Stimulated activated CD8-positive, alpha-beta memory T cell treated with anti-CD3 and anti-CD28 coated beads, Interleukin-12 subunit alpha, Interleukin-12 subunit beta, amount 100 ng/mL, for 1 hour (primary cell): Measurements from ENCODE around the gene ANKRD30A.
"Not testable (repeated sequence)": the region's sequence is repeated elsewhere in the genome, so short reads cannot be mapped to it uniquely, and the experiment has no call there.

Experiments
- DNase-seq: peaks from one replicate; pipeline ENCODE4 v3.0.0-alpha.2; 2020; ENCODE audit warnings: low read depth

Gene ANKRD30A, protein sequence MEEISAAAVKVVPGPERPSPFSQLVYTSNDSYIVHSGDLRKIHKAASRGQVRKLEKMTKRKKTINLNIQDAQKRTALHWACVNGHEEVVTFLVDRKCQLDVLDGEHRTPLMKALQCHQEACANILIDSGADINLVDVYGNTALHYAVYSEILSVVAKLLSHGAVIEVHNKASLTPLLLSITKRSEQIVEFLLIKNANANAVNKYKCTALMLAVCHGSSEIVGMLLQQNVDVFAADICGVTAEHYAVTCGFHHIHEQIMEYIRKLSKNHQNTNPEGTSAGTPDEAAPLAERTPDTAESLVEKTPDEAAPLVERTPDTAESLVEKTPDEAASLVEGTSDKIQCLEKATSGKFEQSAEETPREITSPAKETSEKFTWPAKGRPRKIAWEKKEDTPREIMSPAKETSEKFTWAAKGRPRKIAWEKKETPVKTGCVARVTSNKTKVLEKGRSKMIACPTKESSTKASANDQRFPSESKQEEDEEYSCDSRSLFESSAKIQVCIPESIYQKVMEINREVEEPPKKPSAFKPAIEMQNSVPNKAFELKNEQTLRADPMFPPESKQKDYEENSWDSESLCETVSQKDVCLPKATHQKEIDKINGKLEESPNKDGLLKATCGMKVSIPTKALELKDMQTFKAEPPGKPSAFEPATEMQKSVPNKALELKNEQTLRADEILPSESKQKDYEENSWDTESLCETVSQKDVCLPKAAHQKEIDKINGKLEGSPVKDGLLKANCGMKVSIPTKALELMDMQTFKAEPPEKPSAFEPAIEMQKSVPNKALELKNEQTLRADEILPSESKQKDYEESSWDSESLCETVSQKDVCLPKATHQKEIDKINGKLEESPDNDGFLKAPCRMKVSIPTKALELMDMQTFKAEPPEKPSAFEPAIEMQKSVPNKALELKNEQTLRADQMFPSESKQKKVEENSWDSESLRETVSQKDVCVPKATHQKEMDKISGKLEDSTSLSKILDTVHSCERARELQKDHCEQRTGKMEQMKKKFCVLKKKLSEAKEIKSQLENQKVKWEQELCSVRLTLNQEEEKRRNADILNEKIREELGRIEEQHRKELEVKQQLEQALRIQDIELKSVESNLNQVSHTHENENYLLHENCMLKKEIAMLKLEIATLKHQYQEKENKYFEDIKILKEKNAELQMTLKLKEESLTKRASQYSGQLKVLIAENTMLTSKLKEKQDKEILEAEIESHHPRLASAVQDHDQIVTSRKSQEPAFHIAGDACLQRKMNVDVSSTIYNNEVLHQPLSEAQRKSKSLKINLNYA (N-terminal part only)

DNA sequence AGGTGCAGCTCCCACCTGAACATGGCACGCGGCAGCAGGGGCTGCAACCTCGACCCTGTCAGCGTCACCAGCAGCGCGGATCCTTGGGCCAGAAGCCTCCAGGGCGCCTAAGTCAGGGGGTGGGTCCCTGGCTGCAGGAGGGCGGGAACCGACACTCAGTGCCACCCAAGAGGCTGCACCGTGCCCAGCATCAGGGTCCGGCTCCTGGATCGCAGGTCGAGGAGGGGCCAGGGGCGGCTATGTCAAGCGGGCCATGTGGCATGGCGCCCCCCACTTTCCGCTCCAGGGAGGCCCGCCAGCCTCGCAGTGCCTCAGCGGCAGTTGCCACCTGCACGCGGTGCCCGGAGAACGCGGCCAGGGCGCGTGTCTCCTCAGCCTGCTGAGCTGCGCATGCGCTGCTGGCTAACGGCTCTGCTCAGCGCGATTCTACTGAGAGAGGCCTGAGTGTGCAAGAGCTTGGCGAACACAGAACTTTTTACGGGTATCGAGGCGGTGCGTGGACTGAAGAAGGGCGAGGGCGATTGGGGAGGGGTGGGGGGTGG is at the start of gene ANKRD30A:
Gene ANKRD30A (plus strand): TSS at position 408 of the 542 bp plus-strand sequence. CDS start 190 bp downstream, outside the sequence.
- no peak for DNase-seq

DNA sequence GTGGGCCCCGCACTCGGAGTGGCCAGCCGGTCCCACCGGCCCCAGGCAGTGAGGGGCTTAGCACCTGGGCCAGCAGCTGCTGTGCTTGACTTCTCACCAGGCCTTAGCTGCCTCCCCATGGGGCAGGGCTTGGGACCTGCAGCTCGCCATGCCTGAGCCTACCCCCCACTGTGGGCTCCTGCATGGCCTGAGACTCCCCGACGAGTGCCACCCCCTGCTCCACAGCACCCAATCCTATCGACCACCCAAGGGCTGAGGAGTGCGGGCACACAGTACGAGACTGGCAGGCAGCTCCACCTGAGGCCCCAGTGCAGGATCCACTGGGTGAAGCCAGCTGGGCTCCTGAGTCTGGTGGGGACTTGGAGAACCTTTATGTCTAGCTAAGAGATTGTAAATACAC is 49.3 kb upstream of the ANKRD30A start:
- DNase-seq = not testable (repeated sequence)

DNA sequence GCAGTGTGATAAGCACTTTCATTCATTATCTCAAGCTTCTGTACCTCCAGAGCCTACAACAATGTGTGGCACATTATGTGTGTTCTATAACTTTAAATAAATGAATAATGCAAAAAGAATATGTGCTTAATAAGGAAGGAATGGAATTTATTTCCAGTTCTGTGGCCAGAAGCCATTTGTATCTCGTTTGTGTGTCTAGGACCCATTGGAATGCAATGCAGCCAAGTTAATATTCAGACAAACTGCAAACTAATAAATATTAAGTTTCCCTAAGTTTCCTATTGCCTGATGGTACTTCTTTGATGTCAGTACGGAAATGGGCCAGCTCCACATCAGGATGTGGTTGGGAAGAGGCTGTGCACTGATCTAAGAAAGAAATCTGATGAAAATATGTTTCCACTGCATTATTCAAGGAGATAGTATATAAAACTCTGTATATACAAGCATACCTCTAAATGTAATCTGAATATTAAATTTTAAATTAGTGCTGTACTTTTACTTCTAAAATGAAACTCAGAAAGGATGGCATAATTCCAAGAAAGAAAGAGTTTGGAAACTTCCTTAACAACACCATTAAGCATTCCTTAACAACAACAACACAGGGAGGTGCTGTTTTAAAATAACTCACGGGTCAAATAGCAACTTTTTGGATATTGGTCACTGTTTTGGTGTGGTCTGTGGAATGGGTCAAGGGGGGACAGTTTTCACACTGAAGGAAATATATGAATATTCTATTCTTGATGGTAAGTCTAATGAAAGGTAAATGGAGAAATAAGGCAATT is 29.4 kb upstream of the ANKRD30A start:
- no peak for DNase-seq

DNA sequence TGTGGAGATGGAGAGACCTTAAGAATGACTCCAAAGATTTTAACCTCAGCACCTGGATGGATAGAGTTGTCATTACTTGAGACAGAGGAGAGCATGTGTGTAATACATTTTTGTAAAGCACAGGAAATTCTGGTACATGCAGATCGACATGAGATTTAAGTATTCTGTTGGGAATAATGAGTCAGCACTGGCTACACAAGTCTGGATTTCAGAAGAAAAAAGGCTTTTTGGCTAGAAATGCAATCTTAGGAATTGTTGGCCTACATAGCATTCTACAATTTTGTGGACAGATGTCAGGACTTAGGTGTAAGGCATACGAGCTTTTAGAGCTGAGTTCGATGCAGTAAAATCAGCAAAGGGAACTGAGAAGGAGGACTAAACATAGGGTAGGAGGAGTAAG is 24.1 kb upstream of the ANKRD30A start:
- DNase-seq = no peak

DNA sequence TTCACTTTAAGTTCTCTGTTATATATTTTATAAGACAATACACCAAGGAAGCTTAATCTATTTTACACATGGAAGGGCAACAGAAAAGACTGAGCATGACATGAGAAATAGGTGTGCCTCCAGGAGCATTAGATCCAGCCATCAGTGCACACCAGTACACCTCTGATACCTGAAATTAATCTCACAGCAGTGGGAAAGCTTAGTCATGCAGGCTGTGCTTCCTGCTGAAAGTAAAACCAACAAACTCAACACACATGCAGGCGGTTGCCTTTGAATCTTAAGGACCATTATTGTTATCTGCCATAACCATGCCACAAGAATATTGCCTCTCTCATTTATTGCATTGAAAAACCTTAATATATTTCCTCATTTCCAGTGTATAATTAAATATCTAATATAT is 16.4 kb upstream of the ANKRD30A start:
- no peak for DNase-seq

DNA sequence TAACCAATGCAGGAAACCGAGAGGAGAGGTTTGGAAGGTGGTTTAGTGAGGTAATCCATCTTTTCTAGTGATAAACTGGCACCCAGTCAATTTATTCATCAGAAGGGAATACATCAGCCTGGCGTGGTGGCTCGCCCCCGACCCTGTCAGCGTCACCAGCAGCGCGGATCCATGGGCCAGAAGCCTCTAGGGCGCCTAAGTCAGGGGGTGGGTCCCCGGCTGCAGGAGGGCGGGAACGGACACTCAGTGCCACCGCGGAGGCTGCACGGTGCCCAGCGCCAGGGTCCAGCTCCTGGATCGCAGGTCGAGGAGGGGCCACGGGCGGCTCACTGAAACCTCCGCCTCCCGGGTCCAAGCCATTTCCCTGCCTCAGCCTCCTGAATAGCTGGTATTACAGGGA is 866 bp upstream of the ANKRD30A start:
- DNase-seq = no peak

DNA sequence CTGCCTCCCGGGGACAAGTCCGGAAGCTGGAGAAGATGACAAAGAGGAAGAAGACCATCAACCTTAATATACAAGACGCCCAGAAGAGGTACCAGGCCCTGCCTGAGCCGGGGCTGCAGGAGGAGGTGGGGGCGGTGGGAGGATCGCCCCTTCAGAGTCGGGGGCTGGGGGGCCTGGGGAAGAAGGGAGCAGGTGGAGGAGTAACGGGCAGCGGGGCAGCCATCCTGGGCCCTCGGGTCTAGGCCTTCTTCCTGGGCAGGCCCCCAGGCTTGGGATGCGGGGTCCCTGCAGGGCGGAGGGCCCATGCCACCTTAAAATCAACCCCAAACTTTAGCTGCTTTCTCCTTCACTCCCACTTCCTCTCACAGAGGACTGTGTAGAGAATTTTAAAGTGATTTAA is 523 bp downstream of the ANKRD30A start:
- DNase-seq = no peak

DNA sequence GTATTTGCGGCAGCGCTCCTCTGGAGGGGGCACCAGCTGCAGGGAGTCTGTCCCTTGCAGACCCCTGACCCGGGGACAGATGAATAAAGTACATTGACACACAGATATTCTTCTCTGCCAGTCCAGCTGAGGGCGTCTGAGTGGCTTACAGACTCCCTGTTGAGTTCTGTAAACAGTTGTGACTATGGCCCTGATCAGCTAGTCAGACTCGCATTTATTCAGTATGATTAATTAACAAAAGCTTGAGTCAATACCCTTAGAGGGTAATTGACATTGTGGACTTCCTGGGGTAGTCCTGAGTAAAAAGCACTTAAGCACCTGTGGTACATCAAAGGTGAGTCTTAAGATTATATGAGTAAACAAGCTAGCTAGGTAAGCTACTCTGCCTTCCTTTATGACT is 21.0 kb downstream of the ANKRD30A start:
- DNase-seq = no peak

DNA sequence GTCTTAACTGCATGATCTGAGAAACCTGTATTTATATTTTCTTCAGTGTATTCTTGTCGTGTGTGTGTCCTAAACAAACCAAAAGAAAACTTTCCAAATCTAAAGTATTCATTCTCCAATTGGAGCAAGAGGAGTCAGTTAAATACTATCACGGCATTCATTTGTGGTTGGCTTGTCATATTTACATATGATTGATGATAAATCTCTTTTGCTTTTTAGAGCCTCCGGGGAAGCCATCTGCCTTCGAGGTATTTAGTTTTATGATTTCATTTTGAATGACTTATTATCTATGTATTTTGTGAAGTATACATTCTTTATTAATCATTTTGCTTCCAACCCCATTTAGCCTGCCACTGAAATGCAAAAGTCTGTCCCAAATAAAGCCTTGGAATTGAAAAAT is 37.0 kb downstream of the ANKRD30A start:
- DNase-seq = not testable (repeated sequence)

DNA sequence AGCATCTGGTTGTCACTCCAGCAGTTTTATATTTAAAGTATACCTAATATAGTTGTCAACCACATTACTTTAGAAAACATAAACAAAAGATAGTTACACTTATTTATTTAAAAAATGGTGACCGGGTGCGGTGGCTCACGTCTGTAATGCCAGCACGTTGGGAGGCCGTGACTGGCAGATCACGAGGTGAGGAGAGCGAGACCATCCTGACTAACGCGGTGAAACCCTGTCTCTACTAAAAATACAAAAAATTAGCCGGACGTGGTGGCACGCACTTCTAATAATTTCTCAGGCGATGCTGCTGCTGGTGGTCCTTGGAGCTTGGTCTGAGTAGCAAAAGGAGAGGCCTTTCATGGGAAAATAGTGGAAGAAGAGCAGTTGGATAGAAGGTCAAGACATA is 46.5 kb downstream of the ANKRD30A start:
- not testable (repeated sequence) for DNase-seq

DNA sequence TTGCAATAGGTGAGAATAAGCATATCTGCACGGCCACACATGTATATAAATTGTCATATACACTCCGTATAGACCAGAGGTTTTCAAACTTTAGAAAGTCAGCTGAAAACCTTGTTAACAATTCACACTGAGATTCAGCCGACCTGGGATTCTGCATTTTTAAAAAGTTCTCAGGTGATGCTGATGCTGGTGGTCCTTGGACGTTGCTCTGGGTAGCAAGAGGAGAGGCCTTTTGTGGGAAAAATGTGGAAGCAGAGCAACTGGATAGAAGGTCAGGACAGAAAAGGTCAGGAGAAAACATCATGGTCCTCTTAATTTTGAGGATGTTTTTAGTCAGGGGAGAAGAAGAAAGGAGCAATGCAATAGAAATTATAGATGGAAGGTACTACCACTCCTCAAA is 52.9 kb downstream of the ANKRD30A start:
- DNase-seq = not testable (repeated sequence)

DNA sequence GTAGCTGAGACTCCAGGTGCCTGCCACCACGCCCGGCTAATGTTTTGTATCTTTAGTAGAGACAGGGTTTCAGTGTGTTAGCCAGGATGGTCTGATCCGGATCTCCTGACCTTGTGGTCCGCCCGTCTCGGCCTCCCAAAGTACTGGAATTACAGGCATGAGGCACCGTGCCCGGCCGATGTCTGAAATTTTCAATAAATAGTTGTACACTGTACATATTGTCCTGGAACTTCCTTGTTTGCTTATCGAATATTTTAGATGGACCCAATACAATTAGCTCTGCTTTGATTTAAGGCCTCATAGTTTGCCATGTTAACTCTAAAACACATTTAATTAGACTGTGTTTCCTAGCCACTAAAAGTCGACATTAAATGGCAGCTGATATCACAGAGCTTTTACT is 57.3 kb downstream of the ANKRD30A start:
- DNase-seq = not testable (repeated sequence)

DNA sequence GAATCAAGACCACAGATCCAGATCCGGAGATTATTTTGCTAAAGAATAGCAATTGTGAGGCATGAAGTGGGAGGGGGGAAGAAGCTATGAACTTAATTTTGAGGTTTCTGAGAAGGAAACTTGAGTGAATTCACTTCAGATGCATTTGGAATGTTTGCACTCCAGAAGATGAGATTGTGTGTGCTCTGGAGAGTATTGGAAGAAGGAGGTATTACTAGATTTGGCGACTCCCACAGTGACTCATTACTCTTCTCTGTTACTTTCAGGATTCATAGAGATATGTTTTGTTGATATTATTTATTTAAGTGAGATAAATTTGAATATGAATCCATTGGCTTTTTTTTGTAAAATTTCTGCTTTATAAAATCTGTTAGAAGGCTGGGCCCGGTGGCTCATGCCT is 80.7 kb downstream of the ANKRD30A start:
- DNase-seq = no peak

DNA sequence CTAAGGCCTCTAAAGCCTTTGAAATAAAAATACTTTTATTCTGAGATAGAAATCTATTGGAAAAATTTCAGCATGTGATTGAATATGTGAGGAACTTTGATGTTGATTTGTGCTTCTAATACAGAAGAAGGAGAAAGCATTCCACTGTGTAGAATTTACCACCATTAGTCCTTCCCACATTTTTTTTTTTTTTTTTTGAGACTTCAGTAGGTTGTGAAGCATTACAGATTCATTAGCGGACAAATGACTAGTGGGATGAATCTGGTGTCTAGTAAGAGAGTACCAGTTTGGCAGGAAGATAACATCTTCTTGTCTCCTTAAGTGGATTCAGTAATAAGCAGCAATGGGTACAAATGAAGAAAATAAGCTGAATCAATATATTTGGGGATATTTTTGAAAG is 95.5 kb downstream of the ANKRD30A start:
- no peak for DNase-seq

DNA sequence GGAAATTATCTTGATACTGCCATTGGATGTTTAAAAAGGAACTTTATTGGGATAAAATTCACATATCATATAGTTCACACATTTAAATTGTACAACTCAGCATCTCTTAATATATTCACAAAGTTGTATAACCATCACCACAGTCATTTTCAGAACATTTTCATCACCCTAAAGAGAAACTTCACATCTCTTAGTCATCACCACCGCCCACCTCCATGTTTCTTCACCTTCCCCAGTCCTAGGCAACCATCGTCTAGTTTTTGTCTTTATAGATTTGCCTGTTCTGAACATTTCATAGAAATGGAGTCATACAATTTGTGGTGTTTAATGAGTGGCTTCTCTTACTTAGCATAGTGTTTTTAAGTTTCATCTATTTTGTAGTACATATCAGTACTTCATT is 96.6 kb downstream of the ANKRD30A start:
- no peak for DNase-seq

DNA sequence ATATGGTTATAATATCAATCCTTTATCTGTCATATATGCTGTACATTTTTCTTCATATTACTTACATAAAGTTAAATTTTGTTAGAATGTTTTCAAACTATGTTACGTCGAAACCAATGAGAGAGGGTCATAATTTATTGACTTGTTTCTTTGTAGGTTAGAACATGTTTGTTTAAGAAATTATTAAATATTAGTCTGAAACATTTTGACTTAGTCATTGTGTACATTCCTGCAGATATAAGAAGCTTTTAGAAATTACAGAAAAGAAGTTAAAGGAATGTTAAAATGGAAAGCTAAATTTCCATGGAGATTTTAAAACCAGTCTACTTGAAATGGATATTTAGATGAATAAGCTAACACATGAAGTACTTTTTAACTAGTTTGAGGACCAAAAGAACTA is 99.8 kb downstream of the ANKRD30A start:
- DNase-seq = no peak

DNA sequence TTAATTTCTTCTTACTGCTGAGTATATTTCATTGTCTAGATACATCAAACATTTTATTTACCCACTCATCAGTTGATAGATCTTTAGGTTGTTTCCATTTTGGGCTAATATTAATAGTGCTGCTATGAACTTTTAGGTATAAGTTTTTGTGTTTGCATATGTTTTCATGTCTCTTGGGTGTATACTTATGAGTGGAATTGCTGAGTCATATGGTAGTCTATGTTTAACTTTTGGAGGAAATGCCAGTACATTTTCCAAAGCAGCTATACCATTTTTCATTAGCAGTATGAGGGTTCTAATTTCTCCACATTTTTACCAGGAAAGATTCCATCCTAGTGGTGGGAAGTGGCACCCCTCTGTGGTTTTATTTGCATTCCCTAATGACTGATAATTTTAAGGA is 101.1 kb downstream of the ANKRD30A start:
- no peak for DNase-seq

DNA sequence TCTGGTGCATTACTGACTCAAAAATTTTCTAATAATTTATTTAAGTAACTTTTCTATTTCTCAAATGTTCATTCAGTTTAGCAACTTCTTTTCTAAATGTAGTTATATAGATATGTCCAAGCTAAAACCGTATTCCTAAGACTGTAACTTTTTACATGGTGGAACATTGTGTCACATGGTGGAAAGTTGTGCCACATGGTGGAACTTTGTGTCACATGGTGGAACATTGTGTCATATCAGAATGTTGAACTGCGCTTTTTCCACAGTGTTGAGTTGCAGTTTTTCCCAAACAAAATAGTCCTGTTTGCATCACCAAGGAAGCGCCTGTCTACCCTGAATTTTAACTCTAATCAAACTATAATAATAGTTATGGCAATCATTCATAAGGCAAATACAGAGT is 109.3 kb downstream of the ANKRD30A start:
- DNase-seq = no peak

DNA sequence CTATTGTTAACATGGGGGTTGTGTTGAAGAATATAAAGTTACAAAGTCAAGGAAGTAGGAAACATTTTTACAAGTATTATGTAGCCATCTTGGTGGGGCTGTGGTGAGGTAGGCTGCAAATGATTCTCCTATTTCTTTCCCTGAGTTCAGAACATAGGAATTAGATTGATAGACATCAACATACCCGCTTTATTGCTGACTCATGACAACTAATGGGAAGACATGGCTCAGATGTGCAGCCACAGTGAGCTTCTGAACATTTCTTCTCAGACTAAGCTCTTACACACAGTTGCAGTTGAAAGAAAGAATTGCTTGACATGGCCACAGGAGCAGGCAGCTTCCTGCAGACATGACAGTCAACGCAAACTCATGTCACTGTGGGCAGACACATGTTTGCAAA is 110.7 kb downstream of the ANKRD30A start:
- DNase-seq = no peak

DNA sequence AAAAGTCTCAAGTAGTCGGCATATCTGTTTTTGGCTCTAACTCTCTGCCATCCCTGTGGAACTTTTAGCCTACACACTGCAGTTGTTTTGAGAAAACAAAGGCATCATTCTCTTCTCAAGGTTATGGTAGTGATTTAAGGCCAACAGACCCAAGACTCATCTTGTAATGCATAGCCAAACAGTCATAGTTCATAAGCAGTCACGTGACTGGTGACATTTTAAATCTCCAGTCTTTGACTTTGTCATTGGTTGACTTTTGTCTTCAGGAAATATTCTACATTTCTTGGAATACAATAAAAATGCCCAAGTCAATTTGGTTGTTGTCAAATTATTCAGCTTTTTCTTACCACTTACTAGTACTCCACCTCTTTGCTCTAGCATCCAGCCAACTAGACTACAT is 114.8 kb downstream of the ANKRD30A start:
- DNase-seq = no peak

DNA sequence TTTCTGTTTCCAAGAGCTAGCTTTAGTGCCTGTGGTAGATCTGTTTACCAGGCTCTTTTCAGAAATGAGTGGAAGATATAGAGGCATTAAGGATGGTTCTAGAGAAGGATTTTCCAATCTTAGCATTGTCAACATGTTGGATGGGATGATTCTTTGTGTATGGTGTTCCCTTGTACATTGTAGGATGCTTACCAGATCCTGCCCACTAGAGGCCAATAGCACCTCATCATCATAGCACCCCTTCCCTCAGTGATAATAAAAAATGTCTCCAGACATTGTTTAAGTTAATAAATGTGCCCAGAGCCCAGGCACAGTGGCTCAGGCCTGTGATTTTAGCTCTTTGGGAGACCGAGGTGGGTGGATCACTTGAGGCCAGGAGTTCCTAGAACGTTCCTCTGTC is 121.2 kb downstream of the ANKRD30A start:
- DNase-seq = no peak
